ENCODE results near the gene MBD5.
"Not testable (repeated sequence)": the region's sequence is repeated elsewhere in the genome, so short reads cannot be mapped to it uniquely, and the experiment has no call there.

MBD5 gene

DNA sequence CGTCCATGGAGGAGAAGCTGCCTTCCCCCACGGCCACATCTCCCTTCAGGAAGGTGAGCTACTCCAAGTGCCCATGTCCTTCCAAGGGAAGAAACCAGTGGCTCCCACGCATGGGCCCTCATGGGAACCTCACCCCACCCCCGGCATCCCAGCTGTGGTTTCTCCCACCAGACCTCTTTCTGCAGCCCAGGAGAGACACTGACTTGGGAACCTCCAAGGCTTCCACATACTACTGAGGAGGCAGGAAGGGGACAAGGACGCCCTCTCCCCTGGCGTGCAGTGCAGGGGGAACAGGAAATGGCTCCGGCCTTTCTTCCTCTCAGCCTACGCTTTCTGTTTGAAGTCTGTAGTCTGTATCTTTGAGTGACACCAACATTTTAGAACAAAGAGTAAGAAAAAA is 519.1 kb downstream of the MBD5 start:
- no peaks in the 10 kb centered on the region for H3K4me1 ChIP-seq (ENCODE audit: low read length)
- TF ChIP-seq EZH2phosphoT487 (IDR thresholded peaks at IDR 0.05; ENCODE audit: low read depth): no peak
- TF ChIP-seq, protein P1, sequence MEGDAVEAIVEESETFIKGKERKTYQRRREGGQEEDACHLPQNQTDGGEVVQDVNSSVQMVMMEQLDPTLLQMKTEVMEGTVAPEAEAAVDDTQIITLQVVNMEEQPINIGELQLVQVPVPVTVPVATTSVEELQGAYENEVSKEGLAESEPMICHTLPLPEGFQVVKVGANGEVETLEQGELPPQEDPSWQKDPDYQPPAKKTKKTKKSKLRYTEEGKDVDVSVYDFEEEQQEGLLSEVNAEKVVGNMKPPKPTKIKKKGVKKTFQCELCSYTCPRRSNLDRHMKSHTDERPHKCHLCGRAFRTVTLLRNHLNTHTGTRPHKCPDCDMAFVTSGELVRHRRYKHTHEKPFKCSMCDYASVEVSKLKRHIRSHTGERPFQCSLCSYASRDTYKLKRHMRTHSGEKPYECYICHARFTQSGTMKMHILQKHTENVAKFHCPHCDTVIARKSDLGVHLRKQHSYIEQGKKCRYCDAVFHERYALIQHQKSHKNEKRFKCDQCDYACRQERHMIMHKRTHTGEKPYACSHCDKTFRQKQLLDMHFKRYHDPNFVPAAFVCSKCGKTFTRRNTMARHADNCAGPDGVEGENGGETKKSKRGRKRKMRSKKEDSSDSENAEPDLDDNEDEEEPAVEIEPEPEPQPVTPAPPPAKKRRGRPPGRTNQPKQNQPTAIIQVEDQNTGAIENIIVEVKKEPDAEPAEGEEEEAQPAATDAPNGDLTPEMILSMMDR (IDR thresholded peaks at IDR 0.05; ENCODE audit: low read depth, low read length): no peak
- H3K27me3 ChIP-seq (ENCODE audit: low read depth, low read length): no peaks in the 10 kb centered on the region
- H3K9me3 ChIP-seq (ENCODE audit: insufficient read depth, low read length): no peaks in the 10 kb centered on the region
- no peaks in the 10 kb centered on the region for H4K20me1 ChIP-seq (ENCODE audit: insufficient read depth, low read length)
- H3K4me3 ChIP-seq (ENCODE audit: low read length): no peak overlapping the region
- H3K36me3 ChIP-seq (replicated peaks; ENCODE audit: low read depth, low read length): no peaks in the 10 kb centered on the region
- no peak overlapping the region for H3K9ac ChIP-seq (ENCODE audit: low read length)
- H3K27ac ChIP-seq (ENCODE audit: low read length): no peak overlapping the region
- H3K79me2 ChIP-seq (ENCODE audit: low read length): no peaks in the 10 kb centered on the region
- H3K4me2 ChIP-seq (ENCODE audit: low read length): no peak overlapping the region
- no peak overlapping the region for H2AFZ ChIP-seq (ENCODE audit: low read depth, low read length)

DNA sequence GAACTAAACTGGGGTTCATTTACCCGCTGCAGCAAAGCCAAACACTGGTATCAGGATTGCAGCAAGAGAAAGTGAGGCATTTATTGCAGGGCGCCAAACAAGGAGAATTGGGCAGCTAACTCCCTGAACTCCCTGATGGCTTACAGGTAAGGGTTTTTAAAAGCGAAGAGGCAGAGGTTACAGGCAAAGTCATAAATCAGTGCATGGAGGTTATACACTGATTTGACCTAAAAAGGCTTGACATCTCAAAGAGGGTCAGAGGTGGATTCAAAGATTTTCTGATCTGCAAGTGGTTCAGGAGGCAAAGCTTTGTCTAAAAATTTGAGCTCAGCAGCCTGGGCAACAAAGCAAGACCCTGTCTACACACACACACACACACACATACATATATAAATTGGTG is 520.9 kb downstream of the MBD5 start:
- Histone ChIP-seq H3K4me2 (ENCODE audit: low read length) (no peak overlapping the region), H4K20me1 (ENCODE audit: insufficient read depth, low read length) (no peaks in the 10 kb centered on the region), H3K9ac (ENCODE audit: low read length) (no peak overlapping the region), H3K27me3 (ENCODE audit: low read depth, low read length) (no peaks in the 10 kb centered on the region), H3K4me3 (ENCODE audit: low read length) (no peak overlapping the region), H3K9me3 (ENCODE audit: insufficient read depth, low read length) (no peaks in the 10 kb centered on the region), H3K79me2 (ENCODE audit: low read length) (no peaks in the 10 kb centered on the region), H3K36me3 (replicated peaks; ENCODE audit: low read depth, low read length) (no peaks in the 10 kb centered on the region), H3K4me1 (ENCODE audit: low read length) (no peaks in the 10 kb centered on the region), H2AFZ (ENCODE audit: low read depth, low read length) (no peak overlapping the region), H3K27ac (ENCODE audit: low read length) (no peak overlapping the region)
- no peak for TF ChIP-seq EZH2phosphoT487 (IDR thresholded peaks at IDR 0.05; ENCODE audit: low read depth)

DNA sequence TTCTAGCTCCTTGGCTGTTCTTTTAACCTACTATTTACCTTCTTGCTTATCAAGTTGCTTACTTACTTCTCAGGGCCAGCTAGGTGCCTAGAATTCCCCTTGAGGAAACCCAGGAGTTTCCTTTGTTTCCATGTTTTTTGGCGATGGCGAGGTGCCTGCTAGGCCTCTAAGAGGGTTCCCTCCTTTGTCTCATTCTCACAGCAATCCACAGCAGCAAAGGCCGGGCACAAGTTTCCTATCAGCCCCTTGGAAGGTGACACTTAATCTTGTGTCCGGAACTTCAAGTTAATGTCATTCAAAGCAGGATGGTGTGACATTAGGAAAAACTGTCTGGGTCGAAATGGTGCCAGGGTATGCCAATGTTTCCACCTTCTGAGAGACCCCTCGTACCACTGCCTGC is 521.7 kb downstream of the MBD5 start:
- H3K4me2 ChIP-seq (ENCODE audit: low read length): no peak overlapping the region
- H3K4me3 ChIP-seq (ENCODE audit: low read length): no peak overlapping the region
- H3K4me1 ChIP-seq (ENCODE audit: low read length): no peaks in the 10 kb centered on the region
- no peak overlapping the region for H3K27ac ChIP-seq (ENCODE audit: low read length)
- H4K20me1 ChIP-seq (ENCODE audit: insufficient read depth, low read length): no peaks in the 10 kb centered on the region
- no peak overlapping the region for H3K9ac ChIP-seq (ENCODE audit: low read length)
- H3K79me2 ChIP-seq (ENCODE audit: low read length): no peaks in the 10 kb centered on the region
- no peak for TF ChIP-seq EZH2phosphoT487 (IDR thresholded peaks at IDR 0.05; ENCODE audit: low read depth)
- TF ChIP-seq, protein P1 (IDR thresholded peaks at IDR 0.05; ENCODE audit: low read depth, low read length): no peak
- no peaks in the 10 kb centered on the region for H3K36me3 ChIP-seq (replicated peaks; ENCODE audit: low read depth, low read length)
- H2AFZ ChIP-seq (ENCODE audit: low read depth, low read length): no peak overlapping the region
- H3K27me3 ChIP-seq (ENCODE audit: low read depth, low read length): no peaks in the 10 kb centered on the region
- H3K9me3 ChIP-seq (ENCODE audit: insufficient read depth, low read length): no peaks in the 10 kb centered on the region

DNA sequence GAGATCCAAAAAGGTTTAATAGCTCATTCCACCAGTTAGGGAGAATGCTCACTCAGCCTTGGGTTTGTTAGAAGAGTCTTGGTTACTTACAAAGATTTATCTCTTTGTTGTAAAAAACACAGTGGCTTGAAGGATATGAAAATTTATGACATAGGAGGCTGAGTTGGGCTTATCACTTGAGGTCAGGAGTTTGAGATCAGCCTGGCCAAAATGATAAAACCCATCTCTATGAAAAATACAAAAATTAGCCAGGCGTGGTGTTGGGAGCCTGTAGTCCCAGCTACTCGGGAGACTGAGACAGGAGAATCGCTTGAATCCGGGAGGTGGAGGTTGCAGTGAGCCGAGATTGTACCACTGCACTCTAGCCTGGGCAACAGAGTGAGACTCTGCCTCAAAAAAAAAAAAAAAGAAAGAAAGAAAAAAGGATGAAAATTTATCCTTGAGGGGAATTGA is 522.2 kb downstream of the MBD5 start:
- H3K27ac ChIP-seq (ENCODE audit: low read length); H4K20me1 ChIP-seq (ENCODE audit: insufficient read depth, low read length); H3K4me2 ChIP-seq (ENCODE audit: low read length); H2AFZ ChIP-seq (ENCODE audit: low read depth, low read length); H3K9me3 ChIP-seq (ENCODE audit: insufficient read depth, low read length); H3K36me3 ChIP-seq (replicated peaks; ENCODE audit: low read depth, low read length); H3K79me2 ChIP-seq (ENCODE audit: low read length); H3K4me3 ChIP-seq (ENCODE audit: low read length); H3K27me3 ChIP-seq (ENCODE audit: low read depth, low read length); H3K9ac ChIP-seq (ENCODE audit: low read length); H3K4me1 ChIP-seq (ENCODE audit: low read length): not testable (repeated sequence)

DNA sequence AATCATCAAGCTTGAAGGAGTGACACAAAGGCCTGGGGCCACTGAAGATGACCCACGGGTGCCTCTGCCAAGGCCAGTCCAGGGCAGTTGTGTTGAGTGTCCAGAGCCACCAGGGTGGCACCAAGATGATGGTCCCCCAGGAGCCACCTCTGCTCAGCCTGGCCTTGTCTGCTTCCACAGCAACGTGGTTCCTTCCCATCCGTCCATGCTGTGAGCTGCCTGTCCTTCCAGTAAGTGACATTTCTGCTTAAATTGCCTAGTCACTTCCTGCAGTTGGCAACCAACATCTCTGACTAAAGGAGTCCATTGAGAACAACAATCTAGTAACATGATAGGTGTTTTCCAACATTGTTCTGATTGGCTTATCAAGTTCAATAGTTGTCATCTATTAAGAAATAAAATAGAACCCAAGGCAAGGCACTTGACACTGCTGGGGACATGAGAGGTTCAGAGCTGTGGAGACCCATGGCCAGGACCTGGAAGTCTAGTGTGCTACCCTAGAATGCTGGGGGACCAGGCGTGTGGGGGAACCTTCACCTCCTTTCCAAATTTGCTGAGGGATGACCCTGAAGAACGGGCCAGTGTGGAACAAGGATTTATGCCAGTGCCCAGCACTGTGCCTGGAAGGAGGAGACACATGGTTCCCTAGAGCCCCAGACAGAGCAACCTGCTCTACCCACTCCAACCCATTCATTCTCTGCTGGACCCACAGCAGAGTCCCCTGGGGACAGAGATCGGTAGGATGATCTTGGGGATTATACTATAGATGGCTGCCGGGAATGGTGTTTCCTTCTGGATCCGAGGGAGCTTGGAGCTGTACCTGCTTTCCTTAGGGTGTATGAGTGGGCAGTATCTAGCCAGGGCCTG is 524.7 kb downstream of the MBD5 start:
- Histone ChIP-seq H3K4me1 (ENCODE audit: low read length) (no peaks in the 10 kb centered on the region), H2AFZ (ENCODE audit: low read depth, low read length) (no peak overlapping the region), H3K27ac (ENCODE audit: low read length) (no peak overlapping the region), H3K27me3 (ENCODE audit: low read depth, low read length) (no peaks in the 10 kb centered on the region), H3K36me3 (replicated peaks; ENCODE audit: low read depth, low read length) (no peaks in the 10 kb centered on the region), H3K9ac (ENCODE audit: low read length) (no peak overlapping the region), H4K20me1 (ENCODE audit: insufficient read depth, low read length) (no peaks in the 10 kb centered on the region), H3K9me3 (ENCODE audit: insufficient read depth, low read length) (no peaks in the 10 kb centered on the region), H3K4me2 (ENCODE audit: low read length) (no peak overlapping the region), H3K4me3 (ENCODE audit: low read length) (no peak overlapping the region), H3K79me2 (ENCODE audit: low read length) (no peaks in the 10 kb centered on the region)
- TF ChIP-seq, protein P1 (IDR thresholded peaks at IDR 0.05; ENCODE audit: low read depth, low read length): no peak
- no peak for TF ChIP-seq EZH2phosphoT487 (IDR thresholded peaks at IDR 0.05; ENCODE audit: low read depth)

Measured in OCI-LY3 (cell line).